Measurements from ENCODE around the gene HLTF.
A peak's percentile ranks its signal among the peaks of the same experiment; 100 is the strongest.

Gene HLTF

GRCh38 chr3:149086232-149086988, at the start of gene HLTF:
TSS of gene HLTF (minus strand) at chr3:149086533. CDS start at chr3:149086336, 197 bp downstream.
- peak; percentile 95 for DNase-seq (ENCODE audit: low read depth)
- H3K4me3 ChIP-seq (ENCODE audit: control insufficient read depth, low read depth, low read length), result peak within 1 kb of the TSS; percentile 87
- no peak for TF ChIP-seq CTCF (IDR thresholded peaks at IDR 0.05; ENCODE audit: control insufficient read depth, insufficient read depth, low read depth, low read length, missing control alignments)

GRCh38 chr3:149134575-149134974, 48.2 kb upstream of the HLTF start:
- no peak overlapping the region for H3K4me3 ChIP-seq (ENCODE audit: control insufficient read depth, low read depth, low read length)
- TF ChIP-seq CTCF (IDR thresholded peaks at IDR 0.05; ENCODE audit: control insufficient read depth, insufficient read depth, low read depth, low read length, missing control alignments), result no peak
- no peak for DNase-seq (ENCODE audit: low read depth)

- H3K4me3 ChIP-seq (ENCODE audit: control insufficient read depth, low read depth, low read length), result no peak overlapping the region
- no peak for TF ChIP-seq CTCF (IDR thresholded peaks at IDR 0.05; ENCODE audit: control insufficient read depth, insufficient read depth, low read depth, low read length, missing control alignments)
- no peak for DNase-seq (ENCODE audit: low read depth)
These were observed 45.3 kb upstream of the HLTF start for GRCh38 chr3:149131589-149131988.

GRCh38 chr3:149129326-149130205, 43.2 kb upstream of the HLTF start, which contains the start of gene HPS3:
TSS of gene HPS3 (plus strand) at chr3:149129638. CDS start at chr3:149129724, 86 bp downstream.
- no peak for TF ChIP-seq CTCF (IDR thresholded peaks at IDR 0.05; ENCODE audit: control insufficient read depth, insufficient read depth, low read depth, low read length, missing control alignments)
- H3K4me3 ChIP-seq (ENCODE audit: control insufficient read depth, low read depth, low read length), result peak within 1 kb of the TSS; percentile 92
- DNase-seq (ENCODE audit: low read depth), result no peak

- peak overlapping the region; percentile 92 for H3K4me3 ChIP-seq (ENCODE audit: control insufficient read depth, low read depth, low read length)
- no peak for DNase-seq (ENCODE audit: low read depth)
- no peak for TF ChIP-seq CTCF (IDR thresholded peaks at IDR 0.05; ENCODE audit: control insufficient read depth, insufficient read depth, low read depth, low read length, missing control alignments)
These were observed 42.5 kb upstream of the HLTF start for GRCh38 chr3:149128821-149129220.

- H3K4me3 ChIP-seq (ENCODE audit: control insufficient read depth, low read depth, low read length), result no peak overlapping the region
- no peak for TF ChIP-seq CTCF (IDR thresholded peaks at IDR 0.05; ENCODE audit: control insufficient read depth, insufficient read depth, low read depth, low read length, missing control alignments)
- DNase-seq (ENCODE audit: low read depth), result no peak
These were observed 36.6 kb upstream of the HLTF start for GRCh38 chr3:149122721-149123578.

All from AG09309 (cell line).